ENCODE data around the gene BHLHE41.

DNA sequence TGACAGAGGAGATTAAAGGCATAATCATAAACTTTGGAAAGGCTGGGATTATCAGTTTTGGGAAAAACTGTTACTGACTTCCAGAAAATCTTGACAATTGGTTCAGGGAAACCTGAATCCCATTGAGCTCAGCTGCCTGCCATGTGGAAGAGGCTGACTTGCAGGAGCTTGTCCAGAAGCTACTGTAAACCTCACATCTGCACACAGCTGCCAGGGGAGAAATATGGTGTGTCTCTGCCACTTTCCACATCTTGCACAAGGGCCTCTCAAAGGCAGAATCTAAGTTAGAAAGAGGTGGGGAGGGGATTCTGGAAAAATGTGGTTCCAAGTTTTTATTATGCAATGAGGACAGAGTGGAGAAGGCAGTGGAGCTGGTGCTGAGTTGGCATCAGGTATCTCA, 8.7 kb upstream of the BHLHE41 start:
- TF ChIP-seq CTCF (IDR thresholded peaks at IDR 0.05) (no peak), EP300 (IDR thresholded peaks at IDR 0.05) (no peak), POLR2A (IDR thresholded peaks at IDR 0.05) (no peak)

Measured in upper lobe of left lung (tissue), 4 donors.